Embryonic facial prominence (tissue), 1 donor: ENCODE data around the gene DTX1.

Experiments used
- DNase-seq: peaks from one replicate; pipeline ENCODE4 v3.0.0-alpha.2; 2016; ENCODE audit errors: extremely low spot score

The DTX1 gene

GRCh38 chr12:113094738-113095137, 38.2 kb downstream of the DTX1 start:
- no peak for DNase-seq

- no peak for DNase-seq
These were observed 38.9 kb downstream of the DTX1 start for GRCh38 chr12:113095405-113095804.

- DNase-seq = no peak
These were observed 40.3 kb downstream of the DTX1 start for GRCh38 chr12:113096675-113097461.

GRCh38 chr12:113097716-113098440, 41.3 kb downstream of the DTX1 start:
- DNase-seq = no peak

GRCh38 chr12:113098441-113099028, 42.0 kb downstream of the DTX1 start:
- DNase-seq = no peak

- no peak for DNase-seq
These were observed 42.8 kb downstream of the DTX1 start for GRCh38 chr12:113099364-113099763.

- no peak for DNase-seq
These were observed 43.2 kb downstream of the DTX1 start for GRCh38 chr12:113099764-113100163.

GRCh38 chr12:113101751-113102150, 45.2 kb downstream of the DTX1 start:
- DNase-seq = no peak

GRCh38 chr12:113102811-113103210, 46.3 kb downstream of the DTX1 start:
- DNase-seq = no peak

GRCh38 chr12:113103756-113104450, 47.4 kb downstream of the DTX1 start:
- DNase-seq = no peak

GRCh38 chr12:113104953-113105510, 48.5 kb downstream of the DTX1 start:
- no peak for DNase-seq

GRCh38 chr12:113105606-113106271, 49.2 kb downstream of the DTX1 start:
- no peak for DNase-seq

GRCh38 chr12:113106361-113106760, 49.8 kb downstream of the DTX1 start:
- DNase-seq = no peak

- no peak for DNase-seq
These were observed 51.8 kb downstream of the DTX1 start for GRCh38 chr12:113108308-113108707.

- DNase-seq = no peak
These were observed 52.8 kb downstream of the DTX1 start for GRCh38 chr12:113109360-113109759.

GRCh38 chr12:113109872-113110599, 53.5 kb downstream of the DTX1 start:
- DNase-seq = no peak

GRCh38 chr12:113111247-113111646, 54.7 kb downstream of the DTX1 start:
- no peak for DNase-seq

GRCh38 chr12:113112043-113112899, 55.7 kb downstream of the DTX1 start:
- no peak for DNase-seq

- no peak for DNase-seq
These were observed 56.9 kb downstream of the DTX1 start for GRCh38 chr12:113113397-113113796.
